ENCODE results near the gene SMKR1. TPM values are rescaled to one million over a fixed set of nuclear protein-coding genes. Genes with fewer than 3 reads are reported as not detected.
"Not testable (repeated sequence)": the region's sequence is repeated elsewhere in the genome, so short reads cannot be mapped to it uniquely, and the experiment has no call there.

SMKR1 gene
- total RNA-seq, 1 experiment from 2014 or later = 1.4 TPM

DNA sequence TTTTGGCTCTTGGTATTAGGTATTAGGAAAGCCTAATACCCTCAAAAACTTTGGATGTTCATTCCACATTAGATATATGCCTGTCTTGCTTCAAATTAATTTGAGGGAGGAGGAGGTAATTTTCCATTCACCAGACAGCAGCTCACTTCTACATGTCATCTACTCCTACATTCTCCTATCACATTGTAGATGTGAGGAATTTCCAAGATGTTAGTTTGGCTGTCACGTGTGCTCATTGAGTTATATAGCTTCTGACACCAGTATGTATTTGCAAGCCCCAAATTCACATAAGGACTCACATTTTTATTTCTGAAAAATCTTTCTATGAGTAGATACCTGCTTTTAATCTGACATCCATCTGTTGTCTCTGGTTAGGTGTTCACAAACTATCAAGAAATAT, 22.5 kb upstream of the SMKR1 start:
- Histone ChIP-seq H3K4me3 (ENCODE audit: low read depth in 2 of 2, low read length in 2 of 2) (no peak overlapping the region), H3K9me3 (ENCODE audit: control insufficient read depth, insufficient read depth, low read depth, low read length) (no peaks in the 10 kb centered on the region), H3K27me3 (ENCODE audit: control insufficient read depth, insufficient read depth, low read length) (no peaks in the 10 kb centered on the region), H3K27ac (ENCODE audit: low read length) (no peak overlapping the region), H3K4me1 (ENCODE audit: control insufficient read depth, insufficient read depth, low read length) (no peaks in the 10 kb centered on the region), H3K36me3 (ENCODE audit: control insufficient read depth, insufficient read depth, low read length) (no peaks in the 10 kb centered on the region)
- CTCF ChIA-PET = interaction anchor here (0.7 kb wide), 1 partner anchor 333 kb away, joined by 4 read pairs; no protein-coding TSS in a partner anchor
- in situ Hi-C loops (cut with HindIII; ENCODE audit: low pct_unique_long_range_greater_than_20kb, low sequenced_read_pairs) = no loop called here
- TF ChIP-seq SIN3A (IDR thresholded peaks at IDR 0.05; ENCODE audit: borderline replicate concordance, insufficient read depth, low read depth, low read length) = no peak
- DNase-seq (ENCODE audit: low read depth, low spot score) = no peak
- POLR2A ChIA-PET = no interaction called here
- BruUV-seq (replicated peaks) = no TSS peak
- ATAC-seq = no peak
- intact Hi-C loops (cut with micrococcal nuclease; ENCODE audit: unreplicated experiment) = no loop called here

DNA sequence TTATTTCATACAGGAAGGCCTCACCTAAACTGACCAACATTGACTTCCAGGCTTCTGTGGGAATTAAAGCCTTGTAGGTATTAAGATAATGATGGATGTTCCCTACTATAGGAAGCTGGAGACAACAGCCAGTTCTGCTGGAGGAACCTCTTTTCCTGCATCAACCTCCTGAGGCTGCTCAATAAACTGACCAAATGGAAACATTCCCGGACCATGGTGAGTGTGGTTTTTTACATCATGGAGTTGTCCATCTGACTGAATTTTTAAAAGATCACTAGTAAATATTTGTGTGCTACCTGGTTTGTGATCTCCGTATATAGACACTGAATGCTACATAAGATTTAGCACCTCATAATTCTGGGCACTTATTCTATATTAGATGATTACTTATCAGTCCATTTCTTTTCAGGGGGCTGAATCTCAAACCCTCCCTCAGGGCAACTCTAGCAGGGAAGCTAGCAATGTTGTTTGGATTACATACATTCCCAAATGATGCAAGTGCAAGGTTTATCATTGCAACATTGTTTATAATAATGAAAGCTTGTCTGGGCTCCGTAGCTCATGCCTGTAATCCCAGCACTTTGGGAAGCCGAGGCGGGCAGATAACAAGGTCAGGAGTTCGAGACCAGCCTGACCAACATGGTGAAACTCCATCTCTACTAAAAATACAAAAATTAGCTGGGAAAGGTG, 21.5 kb upstream of the SMKR1 start:
- Histone ChIP-seq H3K27me3 (ENCODE audit: control insufficient read depth, insufficient read depth, low read length) (no peaks in the 10 kb centered on the region), H3K9me3 (ENCODE audit: control insufficient read depth, insufficient read depth, low read depth, low read length) (no peaks in the 10 kb centered on the region), H3K4me1 (ENCODE audit: control insufficient read depth, insufficient read depth, low read length) (no peaks in the 10 kb centered on the region), H3K27ac (ENCODE audit: low read length) (no peak overlapping the region), H3K4me3 (ENCODE audit: low read depth in 2 of 2, low read length in 2 of 2) (no peak overlapping the region), H3K36me3 (ENCODE audit: control insufficient read depth, insufficient read depth, low read length) (no peaks in the 10 kb centered on the region)
- TF ChIP-seq SIN3A (IDR thresholded peaks at IDR 0.05; ENCODE audit: borderline replicate concordance, insufficient read depth, low read depth, low read length) (no peak), TCF7L2 (IDR thresholded peaks at IDR 0.05; ENCODE audit: low read depth, low read length) (no peak), POLR2AphosphoS5 (IDR thresholded peaks at IDR 0.05; ENCODE audit: low read depth, low read length) (no peak)
- TF ChIP-seq, protein P1, sequence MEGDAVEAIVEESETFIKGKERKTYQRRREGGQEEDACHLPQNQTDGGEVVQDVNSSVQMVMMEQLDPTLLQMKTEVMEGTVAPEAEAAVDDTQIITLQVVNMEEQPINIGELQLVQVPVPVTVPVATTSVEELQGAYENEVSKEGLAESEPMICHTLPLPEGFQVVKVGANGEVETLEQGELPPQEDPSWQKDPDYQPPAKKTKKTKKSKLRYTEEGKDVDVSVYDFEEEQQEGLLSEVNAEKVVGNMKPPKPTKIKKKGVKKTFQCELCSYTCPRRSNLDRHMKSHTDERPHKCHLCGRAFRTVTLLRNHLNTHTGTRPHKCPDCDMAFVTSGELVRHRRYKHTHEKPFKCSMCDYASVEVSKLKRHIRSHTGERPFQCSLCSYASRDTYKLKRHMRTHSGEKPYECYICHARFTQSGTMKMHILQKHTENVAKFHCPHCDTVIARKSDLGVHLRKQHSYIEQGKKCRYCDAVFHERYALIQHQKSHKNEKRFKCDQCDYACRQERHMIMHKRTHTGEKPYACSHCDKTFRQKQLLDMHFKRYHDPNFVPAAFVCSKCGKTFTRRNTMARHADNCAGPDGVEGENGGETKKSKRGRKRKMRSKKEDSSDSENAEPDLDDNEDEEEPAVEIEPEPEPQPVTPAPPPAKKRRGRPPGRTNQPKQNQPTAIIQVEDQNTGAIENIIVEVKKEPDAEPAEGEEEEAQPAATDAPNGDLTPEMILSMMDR (IDR thresholded peaks at IDR 0.05) = no peak
- TF ChIP-seq, protein P2, sequence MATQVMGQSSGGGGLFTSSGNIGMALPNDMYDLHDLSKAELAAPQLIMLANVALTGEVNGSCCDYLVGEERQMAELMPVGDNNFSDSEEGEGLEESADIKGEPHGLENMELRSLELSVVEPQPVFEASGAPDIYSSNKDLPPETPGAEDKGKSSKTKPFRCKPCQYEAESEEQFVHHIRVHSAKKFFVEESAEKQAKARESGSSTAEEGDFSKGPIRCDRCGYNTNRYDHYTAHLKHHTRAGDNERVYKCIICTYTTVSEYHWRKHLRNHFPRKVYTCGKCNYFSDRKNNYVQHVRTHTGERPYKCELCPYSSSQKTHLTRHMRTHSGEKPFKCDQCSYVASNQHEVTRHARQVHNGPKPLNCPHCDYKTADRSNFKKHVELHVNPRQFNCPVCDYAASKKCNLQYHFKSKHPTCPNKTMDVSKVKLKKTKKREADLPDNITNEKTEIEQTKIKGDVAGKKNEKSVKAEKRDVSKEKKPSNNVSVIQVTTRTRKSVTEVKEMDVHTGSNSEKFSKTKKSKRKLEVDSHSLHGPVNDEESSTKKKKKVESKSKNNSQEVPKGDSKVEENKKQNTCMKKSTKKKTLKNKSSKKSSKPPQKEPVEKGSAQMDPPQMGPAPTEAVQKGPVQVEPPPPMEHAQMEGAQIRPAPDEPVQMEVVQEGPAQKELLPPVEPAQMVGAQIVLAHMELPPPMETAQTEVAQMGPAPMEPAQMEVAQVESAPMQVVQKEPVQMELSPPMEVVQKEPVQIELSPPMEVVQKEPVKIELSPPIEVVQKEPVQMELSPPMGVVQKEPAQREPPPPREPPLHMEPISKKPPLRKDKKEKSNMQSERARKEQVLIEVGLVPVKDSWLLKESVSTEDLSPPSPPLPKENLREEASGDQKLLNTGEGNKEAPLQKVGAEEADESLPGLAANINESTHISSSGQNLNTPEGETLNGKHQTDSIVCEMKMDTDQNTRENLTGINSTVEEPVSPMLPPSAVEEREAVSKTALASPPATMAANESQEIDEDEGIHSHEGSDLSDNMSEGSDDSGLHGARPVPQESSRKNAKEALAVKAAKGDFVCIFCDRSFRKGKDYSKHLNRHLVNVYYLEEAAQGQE (IDR thresholded peaks at IDR 0.05; ENCODE audit: insufficient read depth in 1 of 2, low read depth in 2 of 2, low read length in 1 of 2) = no peak
- POLR2A ChIA-PET = no interaction called here
- in situ Hi-C loops (cut with HindIII; ENCODE audit: low pct_unique_long_range_greater_than_20kb, low sequenced_read_pairs) (no loop called here), intact Hi-C loops (cut with micrococcal nuclease; ENCODE audit: unreplicated experiment) (no loop called here)
- CTCF ChIA-PET = interaction anchor here (0.6 kb wide), 1 partner anchor 79 kb away, joined by 10 read pairs; no protein-coding TSS in a partner anchor
- no peak for DNase-seq (ENCODE audit: low read depth, low spot score)
- no peak for ATAC-seq
- BruUV-seq (replicated peaks) = no TSS peak

DNA sequence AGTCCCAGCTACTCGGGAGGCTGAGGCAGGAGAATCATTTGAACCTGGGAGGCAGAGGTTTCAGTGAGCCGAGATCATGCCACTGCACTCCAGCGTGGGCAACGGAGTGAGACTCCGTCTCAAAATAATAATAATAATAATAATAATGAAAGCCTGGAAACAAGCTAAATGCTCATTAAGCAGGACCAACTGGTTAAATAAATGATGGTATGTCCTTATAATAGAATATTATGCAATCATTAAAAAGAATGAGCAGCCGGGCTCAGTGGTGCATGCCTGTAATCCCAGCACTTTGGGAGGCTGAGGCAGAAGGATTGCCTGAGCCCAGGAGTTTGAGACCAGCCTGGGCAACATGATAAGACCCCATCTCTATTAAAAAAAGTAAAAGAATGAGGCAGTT, 21.0 kb upstream of the SMKR1 start:
- H3K4me3 ChIP-seq (ENCODE audit: low read depth in 2 of 2, low read length in 2 of 2); DNase-seq (ENCODE audit: low read depth, low spot score); intact Hi-C loops (cut with micrococcal nuclease; ENCODE audit: unreplicated experiment); H3K36me3 ChIP-seq (ENCODE audit: control insufficient read depth, insufficient read depth, low read length); H3K27me3 ChIP-seq (ENCODE audit: control insufficient read depth, insufficient read depth, low read length); H3K4me1 ChIP-seq (ENCODE audit: control insufficient read depth, insufficient read depth, low read length); BruUV-seq (replicated peaks); in situ Hi-C loops (cut with HindIII; ENCODE audit: low pct_unique_long_range_greater_than_20kb, low sequenced_read_pairs); POLR2A ChIA-PET; ATAC-seq; H3K27ac ChIP-seq (ENCODE audit: low read length); H3K9me3 ChIP-seq (ENCODE audit: control insufficient read depth, insufficient read depth, low read depth, low read length): not testable (repeated sequence)
- CTCF ChIA-PET = interaction anchor here (0.6 kb wide), 1 partner anchor 79 kb away, joined by 10 read pairs; no protein-coding TSS in a partner anchor

All from Panc1 (cell line).